ENCODE results near the gene RBPJ.

DNA sequence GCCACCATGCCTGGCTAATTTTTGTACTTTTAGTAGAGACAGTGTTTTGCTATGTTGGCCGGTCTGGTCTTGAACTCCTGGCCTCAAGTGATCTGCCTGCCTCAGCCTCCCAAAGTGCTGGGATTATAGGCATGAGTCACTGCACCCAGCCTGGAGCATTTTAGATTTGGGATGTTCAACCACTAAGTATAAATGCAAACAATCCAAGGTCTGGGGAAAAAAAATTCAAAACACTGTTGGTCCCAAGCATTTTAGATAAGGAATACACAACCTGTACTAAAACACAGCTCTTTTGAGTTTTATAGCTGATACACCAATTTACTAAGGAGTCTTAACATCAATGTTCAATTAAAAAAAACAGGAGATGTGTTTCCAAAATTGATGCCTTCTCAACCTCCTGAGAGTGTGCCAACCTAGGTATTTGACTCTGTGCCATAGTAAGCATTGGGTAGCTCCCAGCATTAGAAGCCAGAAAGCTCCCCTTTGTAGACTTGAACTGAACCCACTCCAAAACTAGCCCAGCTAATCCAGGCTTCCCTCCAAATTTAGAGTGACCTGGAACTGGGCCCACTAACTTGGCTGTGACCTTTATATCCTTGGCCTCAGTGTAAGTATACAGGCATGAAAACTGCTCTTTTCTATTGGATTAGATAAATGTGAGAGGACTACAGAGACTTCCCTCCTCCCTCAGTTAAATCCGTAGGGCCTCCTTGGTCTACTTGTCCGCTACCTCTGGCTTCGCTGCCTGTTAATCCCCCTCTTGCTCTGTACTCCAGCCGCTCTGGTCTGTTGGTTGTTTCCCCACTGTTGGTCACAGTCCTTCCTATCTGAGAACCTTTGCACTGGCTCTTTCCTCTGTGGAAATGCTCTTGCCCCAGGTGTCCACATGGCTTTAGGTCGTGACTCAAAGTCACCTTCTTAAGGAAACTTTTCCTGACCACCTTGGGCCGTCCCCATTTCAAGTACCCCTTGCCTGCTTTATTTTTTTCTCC, 91.9 kb downstream of the RBPJ start:
- TF ChIP-seq CTBP1 (IDR thresholded peaks at IDR 0.05; ENCODE audit: borderline replicate concordance) (no peak), BHLHE40 (IDR thresholded peaks at IDR 0.05; ENCODE audit: borderline replicate concordance) (no peak), SP1 (IDR thresholded peaks at IDR 0.05) (no peak), HDGF (IDR thresholded peaks at IDR 0.05; ENCODE audit: borderline replicate concordance) (no peak), ELF4 (IDR thresholded peaks at IDR 0.05) (no peak), FOXK2 (IDR thresholded peaks at IDR 0.05) (no peak), NFRKB (IDR thresholded peaks at IDR 0.05) (no peak)
